Tibial nerve (tissue), 3 donors: Measurements from ENCODE around the gene LGI4.

Experiments
- CTCF ChIP-seq, 5 experiments: fragments of 200-600 bp in 3 of 5; fragments of 450-650 bp in 2 of 5; sonication (generic) in 3 of 5; IDR thresholded peaks; one replicate each; pipeline ENCODE4 v1.5.1; 2016 to 2019; ENCODE audit warnings: antibody characterized with exemption in 5 of 5, mild to moderate bottlenecking in 3 of 5, moderate library complexity in 2 of 5
- POLR2A ChIP-seq, 2 donors: fragments of 450-650 bp; IDR thresholded peaks; one replicate each; pipeline ENCODE4 v1.6.1; 2017; ENCODE audit warnings: antibody characterized with exemption in 2 of 2, mild to moderate bottlenecking in 2 of 2, moderate library complexity in 2 of 2

GRCh38 chr19:35144600-35145436, 10.0 kb upstream of the LGI4 start:
- TF ChIP-seq CTCF (IDR thresholded peaks at IDR 0.05) (no peak), POLR2A (IDR thresholded peaks at IDR 0.05) (no peak)
